HG03520 (cell line): Measurements from ENCODE around the gene ANHX.

Experiments
- ATAC-seq: cut with Tn5 transposase; IDR thresholded peaks from one replicate; pipeline ENCODE4 v1.9.1; 2021; ENCODE audit warnings: mild to moderate bottlenecking, moderate library complexity; ENCODE audit not compliant: unreplicated experiment

ANHX gene

GRCh38 chr12:133203344-133204263 lies 32.1 kb downstream of the ANHX start:
- ATAC-seq, result no peak

GRCh38 chr12:133202493-133203343 lies 33.0 kb downstream of the ANHX start:
- ATAC-seq, result no peak

GRCh38 chr12:133201888-133202287 lies 33.8 kb downstream of the ANHX start:
- ATAC-seq, result no peak

- ATAC-seq, result no peak
Measured at GRCh38 chr12:133192847-133193246, 42.8 kb downstream of the ANHX start.

GRCh38 chr12:133190176-133190575 lies 45.5 kb downstream of the ANHX start:
- ATAC-seq, result no peak

GRCh38 chr12:133181238-133181959 lies 54.3 kb downstream of the ANHX start, which contains the start of gene ZNF268:
Gene ZNF268, plus strand, starts transcription at chr12:133181495. Its CDS starts 503 bp downstream, at chr12:133181998.
- peak; percentile 91 for ATAC-seq

- no peak for ATAC-seq
Measured at GRCh38 chr12:133180669-133181068, 55.0 kb downstream of the ANHX start.

- ATAC-seq, result no peak
Measured at GRCh38 chr12:133174901-133175300, 60.8 kb downstream of the ANHX start.

GRCh38 chr12:133172491-133172890 lies 63.2 kb downstream of the ANHX start:
- no peak for ATAC-seq
